ENCODE data around the gene PEX26. TPM values are rescaled to one million over a fixed set of nuclear protein-coding genes. Genes with fewer than 3 reads are reported as not detected.

PEX26 gene
- total and polyA plus RNA-seq, 2 of the 13 experiments (the other 11 are each of a cell fraction or from before 2014, with no cell fraction given) = 10.6 to 25.1 TPM

- Histone ChIP-seq H3K4me2 (ENCODE audit: low read depth, low read length) (no peak overlapping the region), H3K9ac (ENCODE audit: insufficient read depth, low read depth, low read length) (no peak overlapping the region), H3K4me3 (replicated peaks in 1 of 3; ENCODE audit: insufficient read depth in 1 of 3, low read depth in 2 of 3, low read length in 3 of 3) (no peak overlapping the region), H3K27ac (ENCODE audit: extremely low read length, insufficient read depth, low read length) (no peak overlapping the region), H2AFZ (ENCODE audit: low read length) (no peak overlapping the region), H3K36me3 (replicated peaks in 1 of 2; ENCODE audit: control insufficient read depth in 1 of 2, insufficient read depth in 2 of 2, low read length in 2 of 2) (no peaks in the 10 kb centered on the region), H3K79me2 (ENCODE audit: insufficient read depth, low read length) (no peaks in the 10 kb centered on the region), H3K9me3 (ENCODE audit: low read length) (no peaks in the 10 kb centered on the region), H3K27me3 (ENCODE audit: control insufficient read depth in 1 of 2, insufficient read depth in 2 of 2, low read length in 2 of 2) (peaks cover 10 to 42% of the 10 kb centered on the region in 2 experiments), H3K4me1 (ENCODE audit: insufficient read depth, low read length) (peaks cover 20% of the 10 kb centered on the region), H4K20me1 (ENCODE audit: insufficient read depth, low read length) (peaks cover 4% of the 10 kb centered on the region; the same call in 1 of the 2 replicates)
- intact Hi-C loops (cut with micrococcal nuclease; ENCODE audit: unreplicated experiment) = no loop called here
- no TSS peak for BruUV-seq (replicated peaks)
- FAIRE-seq (no peak), ATAC-seq (no peak), DNase-seq (ENCODE audit: low spot score) (no peak)
- 46% methylated on average over 4 of the region's 4 CpGs for WGBS (ENCODE audit: low lambda C conversion rate)
- POLR2A ChIA-PET = no interaction called here
- in situ Hi-C loops (cut with HindIII; ENCODE audit: extremely low pct_ligation_motif_present, low pct_unique_long_range_greater_than_20kb) = no loop called here
- CTCF ChIA-PET (ENCODE audit: low intra/inter-chr PET ratio, low total read pairs) = no interaction called here
- no peak for TF ChIP-seq MAFK (conservative IDR thresholded peaks at IDR 0.05 in 1 of 2, IDR thresholded peaks at IDR 0.05 in 1 of 2; ENCODE audit: low read length in 2 of 2)
- no peak for TF ChIP-seq ZNF646 (CRISPR knock-in tag; IDR thresholded peaks at IDR 0.05)
- TF ChIP-seq ZNF484 (CRISPR knock-in tag; IDR thresholded peaks at IDR 0.05; ENCODE audit: borderline replicate concordance, low read depth) = no peak
- no peak for TF ChIP-seq TP53 (CRISPR knock-in tag; conservative IDR thresholded peaks at IDR 0.05)
- no peak for TF ChIP-seq ZNF784 (CRISPR knock-in tag; IDR thresholded peaks at IDR 0.05; ENCODE audit: borderline replicate concordance)
- no peak for TF ChIP-seq ZNF841 (CRISPR knock-in tag; IDR thresholded peaks at IDR 0.05; ENCODE audit: borderline replicate concordance)
- no peak for TF ChIP-seq ZNF780A (CRISPR knock-in tag; IDR thresholded peaks at IDR 0.05)
- no peak for TF ChIP-seq POGZ (CRISPR knock-in tag; IDR thresholded peaks at IDR 0.05)
- TF ChIP-seq DPF2 (CRISPR knock-in tag; IDR thresholded peaks at IDR 0.05; ENCODE audit: borderline replicate concordance, low read depth) = no peak
- TF ChIP-seq CSRNP1 (CRISPR knock-in tag; IDR thresholded peaks at IDR 0.05) = no peak
- TF ChIP-seq ZNF124 (CRISPR knock-in tag; IDR thresholded peaks at IDR 0.05) = no peak
- no peak for TF ChIP-seq ZBTB38 (CRISPR knock-in tag; IDR thresholded peaks at IDR 0.05)
- no peak for TF ChIP-seq ZNF749 (CRISPR knock-in tag; IDR thresholded peaks at IDR 0.05; ENCODE audit: borderline replicate concordance)
- no peak for TF ChIP-seq TFE3 (CRISPR knock-in tag; IDR thresholded peaks at IDR 0.05)
- no peak for TF ChIP-seq DNMT1 (CRISPR knock-in tag; IDR thresholded peaks at IDR 0.05)
Measured at GRCh38 chr22:18114495-18114894, 36.7 kb downstream of the PEX26 start.
